GM12878 (cell line): ENCODE results near the gene DPM2. TPM values are rescaled to one million over a fixed set of nuclear protein-coding genes. Genes with fewer than 3 reads are reported as not detected.
A peak's percentile ranks its signal among the peaks of the same experiment; 100 is the strongest.

ENCODE experiments used
- ATAC-seq: fragments of 200-7000 bp; cut with Tn5 transposase; 3 replicates; pipeline ENCODE4 v1.9.1; 2020; ENCODE audit warnings: mild to moderate bottlenecking, moderate library complexity
- BruUV-seq: library from RNA; stranded (reverse); fragments of 400-500 nt; replicated peaks from 2 replicates; lab custom pipeline; 2021; lab: Mats Ljungman, UMichigan
- CTCF ChIA-PET: fragments of 300-600 bp; sonication (Branson Sonifier 250); formaldehyde crosslinking; extraction: SDS; loops from one replicate; lab custom pipeline; 2021; ENCODE audit warnings: inconsistent platforms; lab: Yijun Ruan, JAX
- POLR2A ChIA-PET: fragments of 350-600 bp; formaldehyde crosslinking; extraction: SDS; loops from one replicate; lab custom pipeline; 2021; ENCODE audit warnings: inconsistent platforms; lab: Charles Lee
- RAD21 ChIA-PET: fragments of 300-600 bp; sonication (Branson Sonifier 250); formaldehyde crosslinking; loops from one replicate; lab custom pipeline; 2023; ENCODE audit warnings: antibody characterized with exemption; ENCODE audit not compliant: unreplicated experiment; lab: Charles Lee
- SMC1A ChIA-PET: fragments of 300-600 bp; sonication (Branson Sonifier 250); formaldehyde crosslinking; loops from one replicate; lab custom pipeline; 2023; ENCODE audit not compliant: unreplicated experiment, uncharacterized antibody; lab: Charles Lee
- DNase-seq: peaks from one replicate; pipeline ENCODE4 v3.0.0-alpha.2; 2011; ENCODE audit warnings: low read depth, low spot score
- FAIRE-seq: peaks from 3 replicates; lab custom pipeline; 2011; peaks lifted over from hg19 to GRCh38; lab: Jason Lieb, UNC
- H2AFZ ChIP-seq: 2 replicates; pipeline ENCODE4 v1.6.0; 2011; ENCODE audit warnings: low read depth, low read length, control low read depth; ENCODE audit not compliant: control insufficient read depth
- H3K27ac ChIP-seq: 2 replicates; pipeline ENCODE4 v1.5.1; 2011; ENCODE audit warnings: control low read depth; ENCODE audit not compliant: control insufficient read depth, insufficient read depth
- H3K27me3 ChIP-seq, 2 experiments: replicated peaks in 1 of 2; 2 replicates each; pipeline versions ENCODE4 v1.6.0 to v1.6.1; 2011; ENCODE audit warnings: low read length in 1 of 2; ENCODE audit not compliant: control insufficient read depth in 2 of 2, insufficient read depth in 2 of 2
- H3K36me3 ChIP-seq, 2 experiments: 2 replicates each; pipeline ENCODE4 v1.5.1; 2011; ENCODE audit warnings: low read length in 1 of 2; ENCODE audit not compliant: control insufficient read depth in 2 of 2, insufficient read depth in 2 of 2
- H3K4me1 ChIP-seq: 2 replicates; pipeline ENCODE4 v1.6.1; 2011; ENCODE audit warnings: mild to moderate bottlenecking, low read length, moderate library complexity, mixed read lengths; ENCODE audit not compliant: control insufficient read depth, insufficient read depth
- H3K4me2 ChIP-seq: 2 replicates; pipeline ENCODE4 v1.6.0; 2011; ENCODE audit warnings: control low read depth; ENCODE audit not compliant: control insufficient read depth, insufficient read depth
- H3K4me3 ChIP-seq: fragments of 200-600 bp; sonication (generic); 2 replicates; pipeline ENCODE4 v1.5.1; 2016
- H3K79me2 ChIP-seq: 2 replicates; pipeline ENCODE4 v1.6.0; 2011; ENCODE audit warnings: low read length; ENCODE audit not compliant: control insufficient read depth, insufficient read depth
- H3K9ac ChIP-seq: 2 replicates; pipeline ENCODE4 v1.8.0; 2011; ENCODE audit warnings: low read length, control low read depth, mixed read lengths; ENCODE audit not compliant: control insufficient read depth, insufficient read depth
- H3K9me3 ChIP-seq: replicated peaks from 3 replicates; pipeline ENCODE4 v1.5.1; 2011; ENCODE audit warnings: mild to moderate bottlenecking, low read length; ENCODE audit not compliant: control insufficient read depth, insufficient read depth
- H4K20me1 ChIP-seq: 2 replicates; pipeline ENCODE4 v1.6.0; 2011; ENCODE audit not compliant: control insufficient read depth, insufficient read depth
- ATF7 ChIP-seq: fragments of 450-650 bp; IDR thresholded peaks from 2 replicates; pipeline ENCODE4 v1.6.1; 2016; ENCODE audit warnings: low read depth, mild to moderate bottlenecking
- CEBPB ChIP-seq, 2 experiments: fragments of 150-350 bp in 1 of 2; IDR thresholded peaks; 2 replicates each; pipeline ENCODE4 v1.6.1; 2012 to 2014; ENCODE audit warnings: low read depth in 2 of 2, low read length in 2 of 2, borderline replicate concordance in 1 of 2, inconsistent platforms in 1 of 2
- ESRRA ChIP-seq: IDR thresholded peaks from 2 replicates; pipeline ENCODE4 v1.6.1; 2012; ENCODE audit warnings: mild to moderate bottlenecking, low read length, improper control_type of control experiment
- MEF2B ChIP-seq: fragments of 450-650 bp; IDR thresholded peaks from 2 replicates; pipeline ENCODE4 v1.6.1; 2018; ENCODE audit warnings: mild to moderate bottlenecking, moderate library complexity; ENCODE audit not compliant: partially characterized antibody, poor library complexity, severe bottlenecking
- PAX8 ChIP-seq: fragments of 450-650 bp; IDR thresholded peaks from 2 replicates; pipeline ENCODE4 v1.6.1; 2017; ENCODE audit warnings: mild to moderate bottlenecking, moderate library complexity
- RBBP5 ChIP-seq: fragments of 200-600 bp; sonication (generic); conservative IDR thresholded peaks from 2 replicates; pipeline ENCODE4 v1.6.1; 2016
- RCOR1 ChIP-seq: conservative IDR thresholded peaks from 2 replicates; pipeline ENCODE4 v1.6.1; 2012; ENCODE audit warnings: low read depth, low read length, improper control_type of control experiment
- RUNX3 ChIP-seq: IDR thresholded peaks from 2 replicates; pipeline ENCODE4 v1.6.1; 2012; ENCODE audit warnings: low read length, inconsistent platforms
- SMC3 ChIP-seq: IDR thresholded peaks from 2 replicates; pipeline ENCODE4 v1.6.1; 2011; ENCODE audit warnings: low read length, improper control_type of control experiment, borderline replicate concordance
- SRF ChIP-seq, 2 experiments: IDR thresholded peaks; 2 replicates each; pipeline ENCODE4 v1.6.1; 2011; ENCODE audit warnings: low read depth in 2 of 2, low read length in 2 of 2, mild to moderate bottlenecking in 1 of 2, moderate library complexity in 1 of 2
- SUZ12 ChIP-seq: fragments of 200-600 bp; sonication (generic); IDR thresholded peaks from one replicate; pipeline ENCODE4 v1.6.1; 2018; ENCODE audit warnings: antibody characterized with exemption, mild to moderate bottlenecking; ENCODE audit not compliant: unreplicated experiment
- TAF1 ChIP-seq: IDR thresholded peaks from 2 replicates; pipeline ENCODE4 v1.6.1; 2011; ENCODE audit warnings: mild to moderate bottlenecking, low read depth, low read length, borderline replicate concordance
- ZNF384 ChIP-seq: IDR thresholded peaks from 2 replicates; pipeline ENCODE4 v1.6.1; 2012; ENCODE audit warnings: low read depth, mild to moderate bottlenecking, low read length, improper control_type of control experiment, borderline replicate concordance
- ZNF592 ChIP-seq: fragments of 450-650 bp; IDR thresholded peaks from 2 replicates; pipeline ENCODE4 v1.6.1; 2017; ENCODE audit warnings: mild to moderate bottlenecking, moderate library complexity
- WGBS: methylation state at CpG from one replicate; pipeline ENCODE4 v1.1.6; 2016; ENCODE audit warnings: low lambda C conversion rate; ENCODE audit not compliant: insufficient replicate concordance, insufficient coverage; ENCODE audit errors: missing lambda C conversion rate; 5-methylcytosine and 5-hydroxymethylcytosine counted together
- in situ Hi-C: fragments of 300-500 bp; cut with MboI; formaldehyde crosslinking; loops from 9 replicates; pipeline ENCODE4 v1.14.3; 2018; ENCODE audit warnings: mixed read lengths
- intact Hi-C: fragments of 100-400 bp; cut with micrococcal nuclease; formaldehyde crosslinking; loops from one replicate; pipeline ENCODE4 v1.14.2; 2022; ENCODE audit not compliant: unreplicated experiment
- polyA plus RNA-seq, 11 experiments: library from polyadenylated mRNA; depleted of rRNA in 4 of 11; unstranded in 6 of 11; stranded (reverse) in 5 of 11; fragments of >200 nt; fragmentation: Nextera tagmentation in 4 of 11; fragmentation: Illumina TruSeq in 1 of 11; extraction: Ambion mirVana in 4 of 11; extraction: Trizol in 1 of 11; gene quantifications; 1 replicate in 1 of 11; 2 replicates in 10 of 11; pipeline versions ENCODE4 v1.2.1 to v1.2.3, GENCODE V29; 2011 to 2016; ENCODE audit warnings: inconsistent platforms in 2 of 11, missing spikeins in 2 of 11, low read depth in 1 of 11
- total RNA-seq, 4 experiments: library from RNA; depleted of rRNA in 3 of 4; stranded (reverse); fragments of >200 nt in 3 of 4; fragmentation: Illumina TruSeq in 1 of 4; extraction: Trizol in 1 of 4; gene quantifications; 2 replicates each; pipeline versions ENCODE4 v1.2.1 to v1.2.3, GENCODE V29; 2013 to 2021
- TF ChIP-seq, protein P1 (sequence below): fragments of 450-650 bp; IDR thresholded peaks from 2 replicates; pipeline ENCODE4 v1.6.1; 2016; ENCODE audit warnings: mild to moderate bottlenecking
- TF ChIP-seq, protein P2 (sequence below): fragments of 450-650 bp; IDR thresholded peaks from 2 replicates; pipeline ENCODE4 v1.6.1; 2017; ENCODE audit warnings: low read depth, mild to moderate bottlenecking, moderate library complexity

Gene DPM2
- total and polyA plus RNA-seq, 10 of the 15 experiments (the other 5 are each of a cell fraction or from before 2014, with no cell fraction given): 22.7 to 77.9 (median 44.7) TPM

- CTCF ChIA-PET: interaction anchor here (0.9 to 4.5 kb wide), 3 partner anchors 16 to 31 kb away, joined by 3 to 24 read pairs (median 4); no protein-coding TSS in a partner anchor
- peak; percentile 39 for ATAC-seq
- no peak for TF ChIP-seq SRF (IDR thresholded peaks at IDR 0.05; ENCODE audit: low read depth in 2 of 2, low read length in 2 of 2)
- no peak for TF ChIP-seq TAF1
- no peak for TF ChIP-seq SUZ12
- no peak for TF ChIP-seq ATF7
- TF ChIP-seq ESRRA: no peak
- TF ChIP-seq, protein P1, sequence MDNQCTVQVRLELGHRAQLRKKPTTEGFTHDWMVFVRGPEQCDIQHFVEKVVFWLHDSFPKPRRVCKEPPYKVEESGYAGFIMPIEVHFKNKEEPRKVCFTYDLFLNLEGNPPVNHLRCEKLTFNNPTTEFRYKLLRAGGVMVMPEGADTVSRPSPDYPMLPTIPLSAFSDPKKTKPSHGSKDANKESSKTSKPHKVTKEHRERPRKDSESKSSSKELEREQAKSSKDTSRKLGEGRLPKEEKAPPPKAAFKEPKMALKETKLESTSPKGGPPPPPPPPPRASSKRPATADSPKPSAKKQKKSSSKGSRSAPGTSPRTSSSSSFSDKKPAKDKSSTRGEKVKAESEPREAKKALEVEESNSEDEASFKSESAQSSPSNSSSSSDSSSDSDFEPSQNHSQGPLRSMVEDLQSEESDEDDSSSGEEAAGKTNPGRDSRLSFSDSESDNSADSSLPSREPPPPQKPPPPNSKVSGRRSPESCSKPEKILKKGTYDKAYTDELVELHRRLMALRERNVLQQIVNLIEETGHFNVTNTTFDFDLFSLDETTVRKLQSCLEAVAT: 0 out of 2 replicates have a peak, but pooled peaks have one; percentile 58
- no peak for TF ChIP-seq RCOR1
- TF ChIP-seq PAX8: no peak
- TF ChIP-seq ZNF384: no peak
- no peak for TF ChIP-seq CEBPB (IDR thresholded peaks at IDR 0.05; ENCODE audit: borderline replicate concordance in 1 of 2, low read depth in 2 of 2, low read length in 2 of 2)
- TF ChIP-seq, protein P2, sequence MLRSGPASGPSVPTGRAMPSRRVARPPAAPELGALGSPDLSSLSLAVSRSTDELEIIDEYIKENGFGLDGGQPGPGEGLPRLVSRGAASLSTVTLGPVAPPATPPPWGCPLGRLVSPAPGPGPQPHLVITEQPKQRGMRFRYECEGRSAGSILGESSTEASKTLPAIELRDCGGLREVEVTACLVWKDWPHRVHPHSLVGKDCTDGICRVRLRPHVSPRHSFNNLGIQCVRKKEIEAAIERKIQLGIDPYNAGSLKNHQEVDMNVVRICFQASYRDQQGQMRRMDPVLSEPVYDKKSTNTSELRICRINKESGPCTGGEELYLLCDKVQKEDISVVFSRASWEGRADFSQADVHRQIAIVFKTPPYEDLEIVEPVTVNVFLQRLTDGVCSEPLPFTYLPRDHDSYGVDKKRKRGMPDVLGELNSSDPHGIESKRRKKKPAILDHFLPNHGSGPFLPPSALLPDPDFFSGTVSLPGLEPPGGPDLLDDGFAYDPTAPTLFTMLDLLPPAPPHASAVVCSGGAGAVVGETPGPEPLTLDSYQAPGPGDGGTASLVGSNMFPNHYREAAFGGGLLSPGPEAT: peak; percentile 63; the same call in 1 of the 2 replicates
- no peak for TF ChIP-seq RBBP5
- TF ChIP-seq SMC3: no peak
- TF ChIP-seq ZNF592: no peak
- TF ChIP-seq RUNX3: peak; percentile 56
- peak; percentile 64 for TF ChIP-seq MEF2B
Measured at GRCh38 chr9:127898433-127899127, 39.1 kb downstream of the DPM2 start.

More at GRCh38 chr9:127898433-127899127, 39.1 kb downstream of the DPM2 start:
- H3K27me3 ChIP-seq: no peaks in the 10 kb centered on the region
- FAIRE-seq (no peak), DNase-seq (no peak)
- peaks cover 7% of the 10 kb centered on the region in 2 experiments; a peak in 3 of 4 replicates for H3K36me3 ChIP-seq
- no peaks in the 10 kb centered on the region for H4K20me1 ChIP-seq
- H3K4me3 ChIP-seq: peak overlapping the region; percentile 91
- peaks cover 5% of the 10 kb centered on the region for H3K79me2 ChIP-seq
- H3K4me2 ChIP-seq: peak overlapping the region; percentile 92
- intact Hi-C loops (no loop called here), in situ Hi-C loops (no loop called here)
- peaks cover 9% of the 10 kb centered on the region; the same call in 2 of the 3 replicates for H3K9me3 ChIP-seq
- RAD21 ChIA-PET: interaction anchor here (1.3 to 10.1 kb wide), 3 partner anchors 8 to 18 kb away, joined by 3 to 92 read pairs (median 3); partner anchors contain the start of gene ST6GALNAC4
- peak overlapping the region; percentile 88 for H3K9ac ChIP-seq
- no TSS peak for BruUV-seq
- POLR2A ChIA-PET: interaction anchor here (0.9 to 11.0 kb wide), 4 partner anchors 9 to 230 kb away, joined by 3 to 166 read pairs (median 3); partner anchors contain the start of gene ST6GALNAC4
- SMC1A ChIA-PET: interaction anchor here (0.9 to 4.8 kb wide), 5 partner anchors 9 to 308 kb away, joined by 3 to 36 read pairs (median 4); partner anchors contain the start of gene ST6GALNAC4
- peaks cover 42% of the 10 kb centered on the region for H3K4me1 ChIP-seq
- H3K27ac ChIP-seq: peak overlapping the region; percentile 65; the same call in 1 of the 2 replicates
- peak overlapping the region; percentile 54 for H2AFZ ChIP-seq
- WGBS: 14% methylated on average over 25 of the region's 32 CpGs
